Dendritic cell treated with granulocyte-macrophage colony-stimulating factor and Interleukin-4, amounts not matched to agents 40 ng/mL and 50 ng/mL, for 4 days (primary cell): Measurements from ENCODE around the gene DIO1.
"Not testable (repeated sequence)": the region's sequence is repeated elsewhere in the genome, so short reads cannot be mapped to it uniquely, and the experiment has no call there.

Source experiments
- H3K27ac Mint-ChIP-seq: one replicate; pipeline ENCODE4 v1.8.0; 2022; ENCODE audit warnings: mild to moderate bottlenecking, mixed read lengths
- H3K27me3 Mint-ChIP-seq: one replicate; pipeline ENCODE4 v1.8.0; 2022; ENCODE audit warnings: mild to moderate bottlenecking, mixed read lengths
- H3K36me3 Mint-ChIP-seq: one replicate; pipeline ENCODE4 v1.8.0; 2022; ENCODE audit warnings: low read depth, mixed read lengths
- H3K4me1 Mint-ChIP-seq: one replicate; pipeline ENCODE4 v1.8.0; 2022; ENCODE audit warnings: low read depth, mixed read lengths
- H3K4me3 Mint-ChIP-seq: one replicate; pipeline ENCODE4 v1.8.0; 2022; ENCODE audit warnings: mild to moderate bottlenecking, moderate library complexity, mixed read lengths
- H3K9me3 Mint-ChIP-seq: one replicate; pipeline ENCODE4 v1.8.0; 2022; ENCODE audit warnings: mixed read lengths
- intact Hi-C: fragments of 100-400 bp; cut with micrococcal nuclease; formaldehyde crosslinking; loops from one replicate; pipeline ENCODE4 v1.15.0; 2022

The DIO1 gene

GRCh38 chr1:53893999-53894636 lies at the start of gene DIO1:
Gene DIO1 (plus strand): TSS chr1:53894187. CDS start chr1:53894211, 24 bp downstream.
- intact Hi-C loops: no loop called here
- Mint-ChIP-seq H3K36me3 (peaks cover 10% of the 10 kb centered on the region), H3K27ac (peak within 1 kb of the TSS; percentile 90), H3K27me3 (no peaks in the 10 kb centered on the region), H3K9me3 (no peaks in the 10 kb centered on the region), H3K4me1 (peaks cover 77% of the 10 kb centered on the region), H3K4me3 (peak within 1 kb of the TSS; percentile 31)

GRCh38 chr1:53847980-53848379 lies 46.0 kb upstream of the DIO1 start:
- H3K36me3 Mint-ChIP-seq: peaks cover 35% of the 10 kb centered on the region
- H3K4me3 Mint-ChIP-seq: no peak overlapping the region
- no peaks in the 10 kb centered on the region for H3K27me3 Mint-ChIP-seq
- no peaks in the 10 kb centered on the region for H3K9me3 Mint-ChIP-seq
- intact Hi-C loops: no loop called here
- no peak overlapping the region for H3K27ac Mint-ChIP-seq
- H3K4me1 Mint-ChIP-seq: peaks cover 19% of the 10 kb centered on the region

- H3K4me3 Mint-ChIP-seq: no peak overlapping the region
- peaks cover 19% of the 10 kb centered on the region for H3K4me1 Mint-ChIP-seq
- peaks cover 57% of the 10 kb centered on the region for H3K36me3 Mint-ChIP-seq
- no peaks in the 10 kb centered on the region for H3K9me3 Mint-ChIP-seq
- H3K27ac Mint-ChIP-seq: no peak overlapping the region
- intact Hi-C loops: no loop called here
- H3K27me3 Mint-ChIP-seq: no peaks in the 10 kb centered on the region
These were observed 43.8 kb upstream of the DIO1 start for GRCh38 chr1:53850082-53850673.

GRCh38 chr1:53851571-53852285 lies 42.3 kb upstream of the DIO1 start:
- Mint-ChIP-seq H3K27ac (no peak overlapping the region), H3K27me3 (no peaks in the 10 kb centered on the region), H3K36me3 (peaks cover 73% of the 10 kb centered on the region), H3K4me3 (no peak overlapping the region), H3K9me3 (no peaks in the 10 kb centered on the region), H3K4me1 (peaks cover 19% of the 10 kb centered on the region)
- intact Hi-C loops: no loop called here

GRCh38 chr1:53860967-53861411 lies 33.0 kb upstream of the DIO1 start:
- Mint-ChIP-seq H3K27me3 (no peaks in the 10 kb centered on the region), H3K36me3 (peaks cover 82% of the 10 kb centered on the region), H3K9me3 (no peaks in the 10 kb centered on the region), H3K4me3 (no peak overlapping the region), H3K4me1 (no peaks in the 10 kb centered on the region), H3K27ac (no peak overlapping the region)
- intact Hi-C loops: loop anchor here (2.0 kb wide), 1 partner anchor 88 kb away; no protein-coding TSS in a partner anchor

GRCh38 chr1:53862507-53862906 lies 31.5 kb upstream of the DIO1 start:
- Mint-ChIP-seq H3K4me1 (no peaks in the 10 kb centered on the region), H3K27me3 (no peaks in the 10 kb centered on the region), H3K4me3 (no peak overlapping the region), H3K27ac (no peak overlapping the region), H3K9me3 (no peaks in the 10 kb centered on the region), H3K36me3 (peaks cover 78% of the 10 kb centered on the region)
- intact Hi-C loops: no loop called here

- H3K9me3 Mint-ChIP-seq: no peaks in the 10 kb centered on the region
- no peaks in the 10 kb centered on the region for H3K27me3 Mint-ChIP-seq
- H3K4me1 Mint-ChIP-seq: peaks cover 11% of the 10 kb centered on the region
- H3K27ac Mint-ChIP-seq: no peak overlapping the region
- peaks cover 77% of the 10 kb centered on the region for H3K36me3 Mint-ChIP-seq
- intact Hi-C loops: no loop called here
- H3K4me3 Mint-ChIP-seq: no peak overlapping the region
These were observed 25.4 kb upstream of the DIO1 start for GRCh38 chr1:53868565-53868964.

GRCh38 chr1:53869454-53870117 lies 24.4 kb upstream of the DIO1 start:
- Mint-ChIP-seq H3K4me3 (no peak overlapping the region), H3K27me3 (no peaks in the 10 kb centered on the region), H3K4me1 (peaks cover 11% of the 10 kb centered on the region), H3K36me3 (peaks cover 75% of the 10 kb centered on the region), H3K9me3 (no peaks in the 10 kb centered on the region), H3K27ac (peak overlapping the region; percentile 48)
- intact Hi-C loops: no loop called here

GRCh38 chr1:53871221-53871620 lies 22.8 kb upstream of the DIO1 start:
- H3K9me3 Mint-ChIP-seq: no peaks in the 10 kb centered on the region
- peaks cover 78% of the 10 kb centered on the region for H3K36me3 Mint-ChIP-seq
- intact Hi-C loops: no loop called here
- H3K4me1 Mint-ChIP-seq: peaks cover 11% of the 10 kb centered on the region
- no peaks in the 10 kb centered on the region for H3K27me3 Mint-ChIP-seq
- H3K4me3 Mint-ChIP-seq: no peak overlapping the region
- no peak overlapping the region for H3K27ac Mint-ChIP-seq

GRCh38 chr1:53871773-53872484 lies 22.1 kb upstream of the DIO1 start:
- Mint-ChIP-seq H3K4me1 (peaks cover 11% of the 10 kb centered on the region), H3K27me3 (no peaks in the 10 kb centered on the region), H3K27ac (no peak overlapping the region), H3K36me3 (peaks cover 78% of the 10 kb centered on the region), H3K4me3 (no peak overlapping the region), H3K9me3 (no peaks in the 10 kb centered on the region)
- intact Hi-C loops: no loop called here

GRCh38 chr1:53875150-53875549 lies 18.8 kb upstream of the DIO1 start:
- H3K4me1 Mint-ChIP-seq, H3K27me3 Mint-ChIP-seq, H3K27ac Mint-ChIP-seq, intact Hi-C loops, H3K4me3 Mint-ChIP-seq, H3K9me3 Mint-ChIP-seq: not testable (repeated sequence)
- peaks cover 88% of the 10 kb centered on the region for H3K36me3 Mint-ChIP-seq

- intact Hi-C loops: loop anchor here (1.0 kb wide), 1 partner anchor 71 kb away; no protein-coding TSS in a partner anchor
- peaks cover 89% of the 10 kb centered on the region for H3K36me3 Mint-ChIP-seq
These were observed 15.4 kb upstream of the DIO1 start for GRCh38 chr1:53878492-53879105.

GRCh38 chr1:53881853-53882252 lies 12.1 kb upstream of the DIO1 start:
- H3K27ac Mint-ChIP-seq, H3K4me3 Mint-ChIP-seq, H3K9me3 Mint-ChIP-seq, H3K4me1 Mint-ChIP-seq, H3K27me3 Mint-ChIP-seq, intact Hi-C loops: not testable (repeated sequence)
- H3K36me3 Mint-ChIP-seq: peaks cover 96% of the 10 kb centered on the region

More at GRCh38 chr1:53878492-53879105, 15.4 kb upstream of the DIO1 start:
- no peaks in the 10 kb centered on the region for H3K27me3 Mint-ChIP-seq
- peaks cover 8% of the 10 kb centered on the region for H3K9me3 Mint-ChIP-seq
- no peaks in the 10 kb centered on the region for H3K4me1 Mint-ChIP-seq
- no peak overlapping the region for H3K4me3 Mint-ChIP-seq
- no peak overlapping the region for H3K27ac Mint-ChIP-seq
